ENCODE measurements around the gene PGF. TPM values are rescaled to one million over a fixed set of nuclear protein-coding genes. Genes with fewer than 3 reads are reported as not detected.

Gene PGF
- total and polyA plus RNA-seq, 2 experiments from 2014 or later, result 1.1 to 1.8 TPM

DNA sequence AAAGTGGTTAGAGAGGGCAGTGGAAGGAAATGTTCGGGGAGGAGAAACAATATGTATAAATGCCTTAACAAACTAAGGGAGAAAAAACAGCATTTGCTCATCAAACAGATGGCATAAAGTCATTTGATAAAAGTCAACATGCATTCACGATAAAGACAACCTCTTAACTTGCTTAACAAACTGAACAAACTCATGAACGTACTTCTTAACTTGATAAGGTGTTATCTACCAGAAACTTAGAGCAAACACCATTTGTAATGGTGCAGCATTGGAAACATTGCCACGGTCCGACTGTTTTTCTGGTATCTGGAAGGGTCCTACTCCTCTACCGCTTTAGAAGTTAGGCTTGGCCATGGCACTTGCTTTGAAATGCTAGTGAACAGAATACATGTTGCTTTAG is 28.2 kb downstream of the PGF start:
- TF ChIP-seq EZH2 (IDR thresholded peaks at IDR 0.05; ENCODE audit: insufficient read depth, poor library complexity, severe bottlenecking), result no peak
- no peak for TF ChIP-seq EZH2phosphoT487 (IDR thresholded peaks at IDR 0.05; ENCODE audit: insufficient read depth, low read depth)
- H3K36me3 ChIP-seq (ENCODE audit: low read depth), result no peaks in the 10 kb centered on the region
- H3K79me2 ChIP-seq (ENCODE audit: insufficient read depth), result no peaks in the 10 kb centered on the region
- in situ Hi-C loops (cut with MboI), result loop anchor here (25.0 kb wide), 1 partner anchor 360 kb away; the partner anchor contains the start of gene FOS
- no peaks in the 10 kb centered on the region for H4K20me1 ChIP-seq (ENCODE audit: insufficient read depth)
- no peak overlapping the region for H3K4me3 ChIP-seq
- no peaks in the 10 kb centered on the region for H3K4me1 ChIP-seq (ENCODE audit: insufficient read depth)
- no peaks in the 10 kb centered on the region for H3K9me2 ChIP-seq (ENCODE audit: insufficient read depth)
- H3K4me2 ChIP-seq (ENCODE audit: unreplicated experiment), result no peak overlapping the region
- H3K9ac ChIP-seq, result no peak overlapping the region
- no peaks in the 10 kb centered on the region for H3K27me3 ChIP-seq (replicated peaks; ENCODE audit: insufficient read depth)
- 80 to 85% methylated on average over 6 of the region's 6 CpGs for WGBS, 2 experiments (ENCODE audit: low coverage in 1 of 2, low lambda C conversion rate in 2 of 2, missing lambda C conversion rate in 2 of 2)
- H3F3A ChIP-seq (ENCODE audit: insufficient read depth), result no peaks in the 10 kb centered on the region
- H3K27ac ChIP-seq, result no peak overlapping the region
- DNase-seq, result no peak
- no peaks in the 10 kb centered on the region for H3K9me3 ChIP-seq (ENCODE audit: low read depth)
- no peak overlapping the region for H2AFZ ChIP-seq

DNA sequence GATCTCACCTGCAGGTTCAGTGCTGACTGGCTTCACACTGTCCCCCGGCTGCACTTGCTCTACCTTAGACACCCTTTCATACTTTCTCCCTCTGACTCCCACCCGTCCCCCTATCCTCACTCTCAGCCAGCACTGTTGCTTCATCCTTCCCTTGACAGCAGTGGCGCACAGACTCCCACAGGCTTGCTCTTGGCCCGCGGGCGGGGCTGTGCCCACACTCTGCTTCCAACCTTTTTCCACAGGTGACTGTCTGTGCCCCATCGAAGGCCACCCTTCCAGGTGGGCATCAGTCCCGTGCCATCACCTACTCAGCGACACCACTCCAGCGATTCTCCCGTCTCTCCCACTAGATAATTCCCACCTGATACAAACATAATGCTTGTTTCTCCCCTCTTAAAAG is 31.3 kb downstream of the PGF start:
- Histone ChIP-seq H3K9me2 (ENCODE audit: insufficient read depth) (no peaks in the 10 kb centered on the region), H3K9me3 (ENCODE audit: low read depth) (no peaks in the 10 kb centered on the region), H3K27me3 (replicated peaks; ENCODE audit: insufficient read depth) (no peaks in the 10 kb centered on the region), H4K20me1 (ENCODE audit: insufficient read depth) (no peaks in the 10 kb centered on the region), H3K4me2 (ENCODE audit: unreplicated experiment) (no peak overlapping the region), H3F3A (ENCODE audit: insufficient read depth) (no peaks in the 10 kb centered on the region), H3K36me3 (ENCODE audit: low read depth) (no peaks in the 10 kb centered on the region), H3K4me1 (ENCODE audit: insufficient read depth) (0 out of 2 replicates have a peak, but pooled peaks cover 5% of the 10 kb centered on the region), H2AFZ (no peak overlapping the region), H3K4me3 (no peak overlapping the region), H3K9ac (no peak overlapping the region), H3K79me2 (ENCODE audit: insufficient read depth) (no peaks in the 10 kb centered on the region), H3K27ac (no peak overlapping the region)
- TF ChIP-seq EZH2 (IDR thresholded peaks at IDR 0.05; ENCODE audit: insufficient read depth, poor library complexity, severe bottlenecking) (no peak), EZH2phosphoT487 (IDR thresholded peaks at IDR 0.05; ENCODE audit: insufficient read depth, low read depth) (no peak)
- DNase-seq, result no peak
- in situ Hi-C loops (cut with MboI), result no loop called here
- WGBS, 2 experiments (ENCODE audit: low coverage in 1 of 2, low lambda C conversion rate in 2 of 2, missing lambda C conversion rate in 2 of 2), result 73% methylated on average over 11 of the region's 11 CpGs

DNA sequence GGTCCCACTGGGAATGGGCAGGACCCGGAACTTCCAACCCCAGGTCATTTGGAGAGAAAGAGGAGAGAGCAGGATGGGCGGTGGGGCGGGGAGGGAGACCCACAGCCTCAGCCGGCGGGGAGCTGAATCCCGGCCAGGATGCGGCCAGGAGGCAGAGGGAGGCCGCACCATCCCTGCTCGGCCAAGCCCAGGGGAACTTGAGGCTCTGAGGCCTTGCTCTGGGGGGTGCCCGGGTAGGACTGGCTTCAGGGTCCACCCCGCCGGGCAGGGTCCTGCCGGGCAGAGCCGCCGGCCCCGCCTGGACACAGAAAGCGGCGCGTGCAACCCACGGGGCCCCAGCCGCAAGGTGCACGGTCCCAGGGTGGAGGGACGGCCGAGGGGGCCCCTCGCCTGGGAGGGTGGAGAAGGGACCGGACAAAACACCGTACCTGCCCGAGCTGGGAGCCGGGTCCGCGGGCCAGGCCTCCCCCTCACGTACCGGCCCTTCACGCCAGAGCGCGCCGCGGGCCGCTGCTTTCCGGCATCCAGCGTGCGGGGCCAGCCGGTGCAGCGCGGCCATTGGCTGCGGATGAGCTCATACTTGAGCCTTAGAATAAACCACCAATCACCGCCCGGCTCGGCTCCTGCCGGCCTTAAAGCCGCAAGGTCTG is 32.5 kb downstream of the PGF start, which contains the start of gene RPS6KL1:
TSS of gene RPS6KL1 (minus strand) at position 509 of the 650 bp plus-strand sequence. CDS start 1,719 bp downstream, outside the sequence.
- in situ Hi-C loops (cut with MboI), result no loop called here
- Histone ChIP-seq H3K4me3 (peak within 1 kb of the TSS; percentile 63), H3K27ac (no peak within 1 kb of the TSS), H3K9ac (no peak within 1 kb of the TSS), H3K4me2 (ENCODE audit: unreplicated experiment) (peak within 1 kb of the TSS; percentile 52), H3K9me3 (ENCODE audit: low read depth) (no peaks in the 10 kb centered on the region), H3K36me3 (ENCODE audit: low read depth) (no peaks in the 10 kb centered on the region), H3K9me2 (ENCODE audit: insufficient read depth) (no peaks in the 10 kb centered on the region), H3K4me1 (ENCODE audit: insufficient read depth) (0 out of 2 replicates have a peak, but pooled peaks cover 5% of the 10 kb centered on the region), H3F3A (ENCODE audit: insufficient read depth) (no peaks in the 10 kb centered on the region), H3K79me2 (ENCODE audit: insufficient read depth) (no peaks in the 10 kb centered on the region), H4K20me1 (ENCODE audit: insufficient read depth) (no peaks in the 10 kb centered on the region), H2AFZ (0 out of 2 replicates have a peak within 1 kb of the TSS, but pooled peaks have one; percentile 67), H3K27me3 (replicated peaks; ENCODE audit: insufficient read depth) (no peaks in the 10 kb centered on the region)
- 8 to 13% methylated on average over 32 to 42 of the region's 51 CpGs for WGBS, 2 experiments (ENCODE audit: low coverage in 1 of 2, low lambda C conversion rate in 2 of 2, missing lambda C conversion rate in 2 of 2)
- peak; percentile 88 for DNase-seq
- TF ChIP-seq EZH2 (IDR thresholded peaks at IDR 0.05; ENCODE audit: insufficient read depth, poor library complexity, severe bottlenecking) (no peak), EZH2phosphoT487 (IDR thresholded peaks at IDR 0.05; ENCODE audit: insufficient read depth, low read depth) (no peak)

DNA sequence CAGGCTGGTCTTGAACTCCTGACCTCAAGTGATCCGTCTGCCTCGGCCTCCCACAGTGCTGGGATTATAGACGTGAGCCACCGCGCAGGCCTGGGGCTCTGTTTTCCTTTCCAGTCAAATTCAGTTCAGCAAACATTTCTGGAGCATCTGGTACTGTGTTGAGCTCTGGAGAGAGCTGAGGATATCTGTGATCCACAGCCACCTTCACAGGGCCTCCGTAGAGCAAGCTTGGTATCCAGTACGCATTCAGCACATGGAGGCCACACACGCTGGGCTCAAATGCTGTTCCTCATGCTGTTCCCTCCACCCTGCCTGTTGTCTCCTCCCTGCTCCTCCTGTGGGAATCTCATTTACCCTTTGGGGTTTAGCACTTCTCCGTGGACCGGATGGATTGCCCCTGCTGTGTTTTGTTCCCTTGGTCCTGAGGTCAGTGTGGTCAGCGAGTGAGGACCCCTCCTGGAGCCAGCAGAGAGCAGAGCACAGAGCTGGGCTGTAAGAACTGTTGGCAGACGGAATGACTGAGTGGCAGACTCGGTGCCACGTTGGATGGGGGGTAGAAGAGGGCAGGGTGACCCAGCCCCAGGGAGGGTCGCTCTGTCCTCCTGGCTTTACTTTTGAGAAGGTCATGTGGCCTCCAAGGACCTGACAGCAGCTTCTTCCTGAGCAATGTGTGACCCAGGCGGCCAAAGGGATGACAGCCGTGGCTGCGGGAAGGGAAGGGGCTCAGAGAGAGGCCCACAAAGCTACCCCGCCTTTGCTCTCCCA is 33.2 kb downstream of the PGF start:
- no peak for TF ChIP-seq EZH2 (IDR thresholded peaks at IDR 0.05; ENCODE audit: insufficient read depth, poor library complexity, severe bottlenecking)
- no peak for TF ChIP-seq EZH2phosphoT487 (IDR thresholded peaks at IDR 0.05; ENCODE audit: insufficient read depth, low read depth)

More for the DNA sequence above, 33.2 kb downstream of the PGF start:
- Histone ChIP-seq H3K36me3 (ENCODE audit: low read depth) (no peaks in the 10 kb centered on the region), H4K20me1 (ENCODE audit: insufficient read depth) (no peaks in the 10 kb centered on the region), H3K4me2 (ENCODE audit: unreplicated experiment) (no peak overlapping the region), H3K9me3 (ENCODE audit: low read depth) (no peaks in the 10 kb centered on the region), H3K27me3 (replicated peaks; ENCODE audit: insufficient read depth) (no peaks in the 10 kb centered on the region), H3K4me3 (no peak overlapping the region), H3K4me1 (ENCODE audit: insufficient read depth) (0 out of 2 replicates have a peak, but pooled peaks cover 5% of the 10 kb centered on the region), H3K9ac (no peak overlapping the region), H3K79me2 (ENCODE audit: insufficient read depth) (no peaks in the 10 kb centered on the region), H3F3A (ENCODE audit: insufficient read depth) (no peaks in the 10 kb centered on the region), H3K9me2 (ENCODE audit: insufficient read depth) (no peaks in the 10 kb centered on the region), H2AFZ (0 out of 2 replicates have a peak overlapping the region, but pooled peaks have one; percentile 67), H3K27ac (no peak overlapping the region)
- 86% methylated on average over 18 to 19 of the region's 19 CpGs for WGBS, 2 experiments (ENCODE audit: low coverage in 1 of 2, low lambda C conversion rate in 2 of 2, missing lambda C conversion rate in 2 of 2)
- in situ Hi-C loops (cut with MboI), result no loop called here
- DNase-seq, result no peak

Data from GM23248 (cell line).